GM12874 (cell line): ENCODE data around the gene B9D1.
A peak's percentile ranks its signal among the peaks of the same experiment; 100 is the strongest.

Experiments used
- CTCF ChIP-seq: IDR thresholded peaks from 2 replicates; pipeline ENCODE4 v1.5.1; 2011; ENCODE audit warnings: low read depth, mild to moderate bottlenecking, control low read depth, low read length, moderate library complexity; ENCODE audit not compliant: insufficient read depth

Gene B9D1

DNA sequence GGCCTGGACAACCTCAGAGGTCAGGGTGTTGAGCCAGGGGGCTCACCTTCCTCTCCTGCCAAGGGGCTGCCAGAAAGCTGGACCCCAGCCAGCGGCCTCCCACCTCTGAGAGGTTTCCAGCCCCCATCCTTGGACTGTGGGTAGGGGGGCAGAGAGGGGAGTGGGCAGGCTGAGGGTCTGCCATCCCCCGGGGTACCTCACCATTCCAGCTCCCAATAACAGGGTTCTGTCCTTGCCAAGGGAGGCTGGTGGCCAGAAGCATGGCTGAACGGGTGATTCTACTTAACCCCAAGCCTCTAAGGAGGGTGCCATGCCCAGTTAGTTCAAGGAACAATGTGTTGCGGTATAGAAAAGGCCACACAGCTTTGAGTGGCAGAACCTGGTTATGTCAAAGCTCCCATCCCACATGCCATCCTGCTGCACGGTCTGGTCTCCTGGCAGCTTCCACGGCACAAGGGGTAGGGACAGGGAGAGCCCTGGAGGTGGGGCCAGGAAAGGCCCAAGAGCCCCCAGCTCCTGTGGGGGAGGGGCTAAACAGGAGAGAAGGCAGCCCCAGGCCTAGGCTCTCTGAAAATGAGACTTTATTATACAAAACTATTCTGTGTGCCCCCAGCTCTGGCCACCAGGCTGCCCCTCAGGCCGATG, 19.8 kb downstream of the B9D1 start:
- no peak for TF ChIP-seq CTCF

DNA sequence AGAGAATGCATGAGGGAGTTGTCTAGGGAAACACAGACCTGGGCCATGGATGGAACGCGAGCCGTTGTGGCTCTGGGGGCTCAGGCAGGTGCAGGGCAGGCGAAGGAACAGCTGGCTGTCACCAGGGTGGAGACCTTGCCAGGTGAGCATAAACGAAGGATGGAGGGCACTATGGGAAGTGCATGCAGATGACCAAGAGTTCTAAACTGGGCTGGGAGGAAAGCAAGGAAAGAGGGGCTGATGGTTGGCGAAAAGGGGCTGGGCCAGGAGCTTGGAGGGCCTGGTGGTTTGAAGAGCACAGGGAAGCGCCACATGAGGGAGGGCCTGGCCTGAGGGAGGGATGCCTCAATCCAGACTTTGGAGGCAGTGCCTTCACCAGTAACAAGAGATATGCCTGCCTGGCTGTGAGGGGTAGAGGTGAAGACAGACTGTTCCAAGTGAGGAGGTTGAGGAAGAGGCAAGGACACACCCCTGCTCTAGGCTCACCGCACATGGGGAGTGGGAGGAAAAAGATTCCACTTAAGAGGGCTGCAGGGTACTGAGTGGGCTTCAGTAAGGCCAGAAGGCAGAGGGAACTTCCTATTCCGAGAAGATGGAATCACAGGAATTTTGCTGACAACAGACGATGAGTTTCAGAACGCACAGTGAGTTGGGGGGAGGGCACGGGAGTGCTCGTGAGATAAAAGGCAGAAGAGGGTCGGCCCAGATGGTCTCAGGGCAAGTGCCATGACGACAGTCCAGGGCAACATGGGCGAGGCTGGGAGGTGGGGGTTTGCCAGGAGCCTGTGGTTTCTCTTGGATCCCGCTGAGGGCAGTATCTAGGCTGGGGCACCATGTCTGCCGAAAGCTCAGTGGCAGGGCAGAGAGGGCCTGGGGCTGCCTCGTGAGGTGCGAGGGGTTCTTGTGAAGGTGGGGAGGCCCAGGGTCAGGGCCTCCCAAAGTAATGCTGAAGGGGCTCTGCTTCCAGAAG, 20.6 kb downstream of the B9D1 start:
- no peak for TF ChIP-seq CTCF

DNA sequence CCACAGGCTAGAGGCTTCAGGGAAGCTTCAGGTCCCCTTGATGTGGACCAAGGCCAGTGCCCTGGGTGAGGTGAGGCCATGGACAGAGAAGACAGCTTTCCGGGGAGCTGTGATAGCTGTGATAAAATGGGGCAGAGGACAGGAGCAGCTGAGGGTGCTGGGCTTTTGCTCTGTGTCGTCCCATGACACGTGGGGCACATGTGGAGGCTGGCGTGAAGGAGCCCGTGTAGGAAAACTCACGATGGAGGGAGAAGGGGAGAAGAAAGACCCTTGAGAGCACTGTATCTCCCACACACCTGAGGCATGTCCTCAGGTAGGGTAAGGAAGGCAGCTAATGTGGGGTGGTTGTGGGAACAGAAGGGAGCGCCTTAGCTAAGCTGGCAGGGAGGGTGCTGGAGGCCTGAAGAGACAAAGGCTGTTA, 21.3 kb downstream of the B9D1 start:
- no peak for TF ChIP-seq CTCF

DNA sequence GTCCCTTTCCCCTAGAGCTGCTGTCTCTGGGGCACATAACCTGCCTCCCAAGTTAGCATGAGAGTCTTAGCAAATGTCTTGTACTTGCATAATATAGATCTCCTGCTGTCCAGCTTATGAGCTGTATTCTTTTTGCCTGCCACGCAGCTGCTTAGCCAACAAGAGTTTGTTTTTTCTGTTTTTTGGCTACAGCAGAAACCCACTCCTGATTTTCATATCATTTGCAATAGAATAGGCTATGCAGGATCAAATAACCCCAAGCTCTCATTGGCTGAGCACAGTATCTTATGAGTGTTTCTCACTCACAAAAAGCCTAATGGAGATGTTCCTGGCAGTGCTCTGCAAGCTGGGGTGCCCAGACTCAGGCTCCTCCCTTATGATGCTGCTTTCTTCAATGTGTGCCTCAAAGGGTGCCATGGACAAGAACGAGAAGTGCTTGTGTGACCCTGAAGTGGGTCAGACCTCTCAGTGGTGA, 23.1 kb downstream of the B9D1 start:
- TF ChIP-seq CTCF = no peak

GRCh38 chr17:19338031-19338990, 24.2 kb downstream of the B9D1 start:
- peak; percentile 76 for TF ChIP-seq CTCF

- TF ChIP-seq CTCF = no peak
Measured at GRCh38 chr17:19337712-19338023, 24.9 kb downstream of the B9D1 start.
